Activated T-helper 9 cell treated with anti-CD3 and anti-CD28 coated beads, Interleukin-2, amount 50 U/mL, for 16 hours (primary cell): ENCODE measurements around the gene ITGB7.

Source experiments
- DNase-seq: peaks from one replicate; pipeline ENCODE4 v3.0.0-alpha.2; 2020; ENCODE audit warnings: low read depth

Gene ITGB7

DNA sequence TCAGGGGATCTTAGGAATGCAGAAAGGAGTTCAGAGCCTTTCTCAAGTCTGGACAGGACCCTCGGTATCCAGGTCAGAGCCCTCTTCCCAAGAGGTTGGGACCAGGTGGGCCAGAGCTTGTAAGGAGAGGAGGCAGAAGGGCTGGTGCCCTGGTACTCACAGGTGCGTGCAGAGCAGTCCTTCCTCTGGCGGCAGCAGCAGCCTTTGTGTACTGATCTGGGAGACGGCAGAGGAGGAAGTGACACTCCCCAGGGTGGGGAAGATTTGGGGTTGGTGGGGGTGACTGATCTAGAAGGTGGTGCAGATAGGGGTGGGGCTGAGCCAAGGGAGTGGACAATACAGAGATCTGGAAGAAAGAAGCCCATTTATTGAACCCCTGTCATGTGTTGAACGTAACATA is at the start of gene ITGB7:
ITGB7 (minus strand) TSS at position 210 of the 400 bp plus-strand sequence. CDS start 6,808 bp downstream, outside the sequence.
- DNase-seq: peak; percentile 46

- no peak for DNase-seq
Measured at GRCh38 chr12:53255996-53256395, 48.9 kb upstream of the ITGB7 start.

GRCh38 chr12:53254816-53255545 is 47.9 kb upstream of the ITGB7 start:
- DNase-seq: no peak

DNA sequence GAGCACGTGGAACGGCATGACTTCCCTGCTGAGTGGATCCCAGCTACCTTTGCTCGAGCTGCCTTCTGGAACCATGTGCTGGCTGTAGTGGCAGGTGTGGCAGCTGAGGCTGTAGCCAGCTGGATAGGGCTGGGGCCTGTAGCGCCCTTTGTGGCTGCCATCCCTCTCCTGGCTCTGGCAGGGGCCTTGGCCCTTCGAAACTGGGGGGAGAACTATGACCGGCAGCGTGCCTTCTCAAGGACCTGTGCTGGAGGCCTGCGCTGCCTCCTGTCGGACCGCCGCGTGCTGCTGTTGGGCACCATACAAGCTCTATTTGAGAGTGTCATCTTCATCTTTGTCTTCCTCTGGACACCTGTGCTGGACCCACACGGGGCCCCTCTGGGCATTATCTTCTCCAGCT is 46.2 kb upstream of the ITGB7 start:
- no peak for DNase-seq

DNA sequence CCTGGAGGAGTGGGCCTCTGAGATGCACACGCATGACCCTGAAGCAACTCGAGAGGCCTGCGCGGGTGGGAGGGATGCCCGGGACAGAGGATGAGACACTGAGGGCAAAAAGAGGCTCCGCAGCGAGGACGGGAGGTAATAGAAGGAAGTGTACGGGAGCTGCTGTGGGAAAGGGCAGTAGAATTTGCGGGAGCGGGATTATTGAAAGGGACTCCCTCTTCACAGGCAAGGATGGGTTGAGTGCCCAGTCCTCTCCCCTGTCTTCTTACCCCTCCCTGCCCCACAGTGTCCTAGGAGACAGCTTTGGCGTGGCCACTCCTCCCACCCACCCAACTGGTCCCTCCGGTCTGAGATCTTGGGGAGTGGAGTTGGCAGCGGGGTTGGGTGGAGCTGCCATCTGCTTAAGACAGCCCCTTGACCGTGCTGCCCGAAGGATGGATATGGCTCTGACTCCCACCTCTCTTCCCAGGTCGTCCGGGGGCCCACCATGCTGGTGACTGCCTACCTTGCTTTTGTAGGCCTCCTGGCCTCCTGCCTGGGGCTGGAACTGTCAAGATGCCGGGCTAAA is 45.4 kb upstream of the ITGB7 start:
- DNase-seq: no peak

DNA sequence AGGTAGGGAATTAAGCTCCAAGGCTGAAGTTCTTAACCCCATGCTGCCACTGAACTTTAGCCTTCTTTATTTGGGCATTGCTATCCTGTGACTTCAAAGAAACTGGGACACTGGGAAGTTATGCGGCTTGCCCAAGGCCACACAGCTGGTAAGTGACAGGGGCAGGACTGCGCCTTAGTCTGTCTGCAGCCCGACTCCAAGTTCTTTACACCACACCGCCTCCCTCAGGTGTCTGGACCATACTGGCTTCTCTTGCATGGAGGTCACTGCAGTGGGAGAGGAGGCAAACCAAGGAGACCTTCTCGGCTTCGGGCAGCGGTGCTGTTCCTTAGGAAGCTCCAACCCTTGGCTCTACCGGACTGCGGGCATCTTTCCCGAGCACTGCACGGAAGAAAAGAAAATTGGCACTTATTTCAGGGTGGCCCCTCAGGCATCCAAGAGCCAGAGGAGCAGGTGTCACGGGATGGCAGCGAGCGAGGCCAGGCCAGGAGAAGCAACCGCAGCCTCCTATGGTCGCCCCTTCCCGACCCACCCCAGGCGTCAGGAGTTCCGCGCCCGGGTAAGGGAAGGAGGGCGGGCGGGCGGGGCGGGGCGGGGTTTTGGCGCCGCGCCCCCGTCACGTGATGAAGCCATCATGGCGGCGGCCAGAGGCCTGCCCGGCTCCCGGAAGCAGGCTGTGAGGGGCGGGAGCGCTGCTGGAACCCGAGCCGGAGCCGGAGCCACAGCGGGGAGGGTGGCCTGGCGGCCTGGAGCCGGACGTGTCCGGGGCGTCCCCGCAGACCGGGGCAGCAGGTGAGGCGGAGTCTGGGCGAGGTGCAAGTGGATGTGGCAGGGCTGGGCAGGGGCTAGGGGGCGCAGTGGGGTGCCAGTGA is 44.7 kb upstream of the ITGB7 start:
- DNase-seq: peak; percentile 53

DNA sequence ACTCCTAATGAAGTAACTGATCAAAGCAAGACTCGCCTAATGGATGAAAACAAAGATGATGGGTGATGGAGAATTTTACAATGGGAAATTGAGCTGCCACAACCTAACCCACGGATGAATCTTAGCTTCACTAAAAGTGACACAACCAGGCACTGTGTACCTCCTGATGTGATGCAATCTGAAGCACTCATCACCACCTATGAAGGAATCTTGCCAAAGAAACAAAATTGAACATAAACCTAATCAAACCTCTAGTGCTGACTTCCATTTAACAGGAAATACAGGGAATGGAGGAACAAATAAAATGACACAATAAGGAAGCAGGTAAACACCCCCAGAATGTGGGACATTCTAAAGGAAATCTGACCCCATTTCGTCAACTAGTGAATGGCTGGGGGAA is 38.2 kb upstream of the ITGB7 start:
- DNase-seq: no peak

- DNase-seq: no peak
Measured at GRCh38 chr12:53244337-53244736, 37.3 kb upstream of the ITGB7 start.

- no peak for DNase-seq
Measured at GRCh38 chr12:53241623-53242412, 34.8 kb upstream of the ITGB7 start.

DNA sequence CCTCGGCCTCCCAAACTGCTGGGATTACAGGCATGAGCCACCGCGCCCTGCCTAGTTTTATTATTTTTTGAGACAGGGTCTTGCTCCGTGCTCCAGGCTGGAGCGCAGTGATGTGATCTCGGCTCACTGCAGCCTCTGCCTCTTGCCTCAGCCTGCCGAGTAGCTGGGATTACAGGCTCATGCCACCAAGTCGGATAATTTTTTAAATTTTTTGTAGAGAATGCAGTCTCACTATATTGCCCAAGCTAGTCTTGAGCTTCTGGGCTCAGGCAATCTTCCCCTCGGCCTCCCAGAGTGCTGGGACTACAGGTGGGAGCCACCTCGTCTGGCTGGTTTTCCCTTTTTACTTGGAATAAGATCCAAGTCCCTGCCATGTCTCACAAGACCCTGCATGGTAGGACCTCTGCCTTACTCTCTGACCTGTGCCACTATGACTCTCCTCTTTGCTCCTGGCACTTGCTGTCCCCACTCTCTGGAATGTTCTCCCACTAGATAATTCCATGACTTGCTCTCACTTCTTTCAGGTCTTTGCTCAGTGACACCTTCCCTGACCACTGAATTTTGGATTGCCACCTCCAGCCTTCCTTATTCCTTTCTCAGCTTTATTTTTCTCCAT is 32.7 kb upstream of the ITGB7 start:
- DNase-seq: no peak

DNA sequence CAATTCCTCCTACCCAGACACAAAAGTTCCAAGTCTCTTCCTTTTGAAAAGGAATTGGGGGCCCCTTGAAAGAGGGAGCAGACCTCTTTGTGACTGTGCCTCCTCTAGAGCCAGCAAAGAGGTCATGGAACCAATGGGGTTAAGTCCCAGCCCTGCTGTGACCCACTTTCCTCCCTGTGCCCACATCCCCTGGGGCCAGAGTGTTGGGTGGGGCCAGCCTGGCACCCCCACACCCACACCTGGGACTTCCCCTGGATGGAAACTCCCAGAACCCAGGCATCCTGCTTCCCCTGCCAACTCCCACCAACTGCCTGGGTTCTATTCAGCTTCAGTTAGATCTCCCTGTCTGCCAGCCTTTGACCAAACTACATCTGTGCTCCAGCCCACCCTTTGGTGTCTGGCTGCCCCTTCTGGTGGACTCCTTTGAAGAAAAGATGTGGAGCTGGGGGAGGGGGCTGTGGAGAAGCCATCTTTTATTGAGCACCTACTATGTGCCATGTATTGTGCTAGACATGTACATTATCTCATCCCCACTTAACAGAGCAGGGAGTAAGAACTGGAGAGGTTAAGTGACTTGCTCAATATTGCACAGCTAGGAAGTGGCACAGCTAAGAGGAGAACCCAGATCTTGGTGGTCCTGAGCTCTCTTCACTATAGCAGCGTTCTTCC is 29.5 kb upstream of the ITGB7 start:
- DNase-seq: peak; percentile 60

- no peak for DNase-seq
Measured at GRCh38 chr12:53235742-53236442, 28.8 kb upstream of the ITGB7 start.

DNA sequence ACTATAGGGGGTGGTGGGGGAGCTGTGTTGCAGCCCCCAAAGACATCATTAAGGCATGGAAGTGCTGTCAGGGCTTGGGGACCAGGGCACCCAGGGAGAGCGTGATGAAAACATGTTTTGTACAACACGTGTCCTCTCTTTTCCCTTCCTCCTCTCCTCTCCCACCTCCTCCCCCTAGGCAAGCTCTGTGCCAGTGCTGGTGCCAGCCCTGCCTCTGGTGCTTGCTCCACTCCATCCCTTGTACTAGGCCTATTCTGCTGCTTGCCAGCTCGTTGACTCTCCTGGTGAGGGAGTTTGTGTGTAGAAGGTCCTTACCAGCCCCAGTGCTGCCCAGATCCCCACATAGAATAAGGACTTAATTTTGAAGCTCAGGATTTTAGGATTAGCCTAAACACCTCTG is 28.1 kb upstream of the ITGB7 start:
- DNase-seq: no peak

DNA sequence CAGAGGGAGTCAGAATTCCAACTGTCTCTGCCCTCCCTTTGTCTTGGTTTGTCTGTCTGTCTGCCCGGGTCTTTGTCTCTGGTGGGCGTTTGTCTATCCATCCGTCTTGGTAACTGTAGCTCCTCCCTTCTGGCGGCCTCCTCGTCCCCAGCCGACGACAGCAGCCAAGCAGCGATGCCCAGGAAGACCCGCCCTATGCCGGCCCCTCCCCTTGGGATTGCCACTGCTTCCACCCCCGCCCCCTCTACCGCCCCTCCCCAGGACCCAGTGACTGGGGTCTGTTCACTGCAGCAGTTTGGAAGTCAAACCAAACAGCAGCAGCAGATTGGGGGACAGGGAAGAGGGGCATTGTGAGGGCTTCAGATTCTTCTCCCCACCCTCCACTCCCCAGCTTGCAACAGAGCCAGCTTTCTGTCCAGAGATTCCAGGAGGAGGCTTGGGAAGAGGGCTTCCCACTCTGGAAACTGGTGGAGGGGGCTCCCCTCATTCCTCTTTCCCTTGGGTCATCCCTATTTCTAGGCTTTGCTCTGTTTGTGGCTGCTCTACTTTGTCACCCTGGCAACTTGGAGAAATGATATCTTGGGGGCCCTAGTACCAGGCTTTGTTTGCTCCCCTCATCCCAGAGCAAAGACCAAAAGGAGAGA is 27.3 kb upstream of the ITGB7 start:
- no peak for DNase-seq

DNA sequence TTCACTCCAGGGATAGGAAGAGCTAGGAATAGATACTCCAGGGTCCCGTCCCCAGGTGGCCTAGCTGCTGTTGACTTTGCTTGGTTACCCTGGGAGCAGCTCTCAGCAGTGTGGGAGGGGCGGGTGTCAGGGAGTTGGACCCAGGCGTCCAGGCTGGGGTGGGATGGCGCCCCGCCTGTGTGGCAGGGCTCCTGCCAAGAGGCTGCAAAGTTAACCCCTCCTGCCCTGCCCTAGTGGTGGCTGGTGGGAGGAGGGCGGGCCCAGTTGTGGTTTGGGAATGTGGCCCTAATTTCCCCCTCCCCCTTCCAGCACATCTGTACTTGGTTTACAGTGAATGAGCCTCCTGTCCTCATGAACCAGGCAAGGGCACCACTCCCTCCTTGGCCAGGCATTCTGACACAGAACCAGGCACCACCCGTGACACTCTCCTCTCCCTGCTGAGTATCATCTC is 26.6 kb upstream of the ITGB7 start:
- DNase-seq: no peak

DNA sequence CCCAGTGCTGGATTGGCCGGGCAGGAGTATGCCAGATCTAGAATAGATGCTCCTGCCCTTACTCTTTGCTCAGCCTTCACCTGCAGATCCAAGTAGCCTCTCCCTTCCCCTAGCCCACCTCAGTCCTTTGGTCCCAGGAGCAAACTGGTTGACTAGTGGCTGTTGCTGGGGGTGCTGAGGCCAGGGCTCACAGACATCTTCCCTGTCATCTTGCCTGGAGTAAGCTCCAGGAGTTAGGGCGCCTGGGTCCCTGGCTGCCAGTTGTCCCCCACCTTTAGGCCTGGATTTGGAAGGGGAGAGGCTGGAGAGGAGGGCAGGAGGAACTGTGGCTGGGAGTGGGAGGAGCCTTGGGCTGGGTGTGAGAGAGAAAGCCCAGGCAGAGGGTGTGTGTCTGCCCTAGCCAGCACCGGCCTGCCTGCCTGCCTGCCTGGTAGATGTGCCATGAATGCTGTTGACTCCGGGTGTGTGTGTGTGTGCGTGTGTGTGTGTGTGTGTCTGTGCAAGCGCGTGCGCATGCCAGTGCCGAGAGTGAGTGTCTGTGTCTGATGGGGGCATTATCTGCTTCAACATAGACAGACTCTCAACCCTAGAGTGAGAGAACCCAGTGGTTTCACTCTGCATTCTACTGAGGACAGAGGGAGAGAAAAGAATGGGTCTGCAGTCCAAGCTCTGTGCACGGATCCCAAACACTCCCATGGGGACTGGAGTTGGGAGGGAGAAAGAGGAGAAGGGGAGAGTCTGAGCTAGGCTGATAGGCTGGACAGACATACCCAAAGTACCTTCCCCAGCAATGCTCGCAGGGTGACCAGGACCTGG is 25.8 kb upstream of the ITGB7 start:
- no peak for DNase-seq

DNA sequence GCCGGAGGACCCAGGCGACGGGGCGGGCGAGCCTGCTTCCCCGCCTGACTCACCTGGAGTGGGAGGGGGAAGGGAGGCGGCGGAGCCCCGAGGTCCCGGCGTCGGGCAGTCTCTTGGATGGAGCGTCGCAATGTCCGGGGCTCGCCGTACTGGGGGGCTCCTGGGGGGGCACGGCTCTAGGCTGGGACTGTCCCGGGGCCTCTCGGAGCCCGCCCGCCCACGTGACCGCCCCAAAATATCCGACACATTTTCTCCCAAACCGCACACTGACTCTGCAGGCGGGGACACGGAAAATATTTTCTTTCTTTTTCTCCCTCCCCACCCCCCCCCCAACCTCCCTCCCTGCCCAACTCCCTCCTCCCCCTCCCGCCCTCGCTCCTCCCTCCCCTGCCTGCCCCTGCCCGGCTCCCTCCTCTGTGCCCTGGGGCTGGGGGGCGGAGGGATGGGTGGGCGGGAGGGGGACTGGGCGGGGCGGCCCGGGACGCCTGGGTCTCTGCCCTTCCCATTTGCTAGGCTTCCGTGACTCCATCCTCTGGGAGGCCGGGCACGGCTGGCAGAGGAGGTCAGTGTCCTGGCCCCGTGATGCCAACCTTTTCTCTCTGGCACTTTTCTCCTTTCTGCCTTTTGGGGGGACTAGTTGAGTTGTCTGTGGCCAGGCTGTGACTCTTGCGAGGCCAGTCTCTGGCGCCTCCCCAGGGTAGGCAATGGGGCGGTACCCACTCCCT is 25.0 kb upstream of the ITGB7 start, which contains the start of gene RARG:
RARG (minus strand) TSS at position 289 of the 725 bp plus-strand sequence. CDS start 4,664 bp downstream, outside the sequence.
- DNase-seq: peak; percentile 68

DNA sequence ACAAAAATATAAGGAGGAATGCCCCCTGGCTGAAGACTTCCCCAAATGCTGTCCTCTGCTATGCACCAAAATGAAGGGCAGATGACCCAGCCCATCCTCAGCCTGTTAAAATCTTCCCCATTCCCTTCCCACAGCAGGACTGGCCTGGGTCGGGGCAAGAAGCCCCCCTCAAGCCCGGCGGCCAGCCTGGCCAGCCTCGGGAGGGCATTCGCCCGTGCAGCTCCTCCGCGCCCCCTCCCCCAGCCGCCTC is 24.5 kb upstream of the ITGB7 start:
- no peak for DNase-seq
